ENCODE data around the gene MECP2.
A peak's percentile ranks its signal among the peaks of the same experiment; 100 is the strongest.
"Not testable (repeated sequence)": the region's sequence is repeated elsewhere in the genome, so short reads cannot be mapped to it uniquely, and the experiment has no call there.

The MECP2 gene

GRCh38 chrX:153991013-153991580 lies 106.4 kb downstream of the MECP2 start:
- DNase-seq (ENCODE audit: low spot score): no peak

DNA sequence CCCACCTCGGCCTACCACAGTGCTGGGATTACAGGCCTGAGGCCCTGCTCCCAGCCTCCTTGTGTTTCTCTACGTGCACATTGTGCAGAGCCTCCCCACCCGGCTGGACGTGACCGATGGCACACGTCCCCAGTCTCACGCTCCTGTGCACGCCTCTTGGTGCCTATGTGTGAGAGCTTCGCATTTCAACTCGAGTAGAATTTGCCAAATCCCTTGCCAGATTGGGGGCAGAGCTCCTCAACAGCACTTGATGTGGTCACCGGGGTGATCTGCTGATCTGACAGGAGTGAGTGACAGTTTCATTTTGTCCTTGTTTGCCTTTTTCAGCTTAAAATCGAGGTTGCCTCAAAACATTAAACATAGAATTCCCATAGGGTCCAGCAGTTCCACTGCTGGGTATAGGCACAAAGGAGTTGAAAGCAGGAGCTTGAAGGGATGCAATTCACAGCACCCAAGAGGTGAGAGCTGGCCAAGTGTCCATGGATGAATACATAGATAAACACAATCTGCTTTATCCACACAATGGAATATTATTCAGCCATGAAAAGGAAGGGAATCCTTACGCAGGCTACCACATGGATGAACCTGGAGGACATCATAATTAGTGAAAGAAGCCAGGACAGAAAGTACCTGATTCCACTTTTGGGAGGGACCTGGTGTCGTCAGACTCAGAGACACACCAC lies 107.4 kb downstream of the MECP2 start:
- DNase-seq (ENCODE audit: low spot score): no peak

DNA sequence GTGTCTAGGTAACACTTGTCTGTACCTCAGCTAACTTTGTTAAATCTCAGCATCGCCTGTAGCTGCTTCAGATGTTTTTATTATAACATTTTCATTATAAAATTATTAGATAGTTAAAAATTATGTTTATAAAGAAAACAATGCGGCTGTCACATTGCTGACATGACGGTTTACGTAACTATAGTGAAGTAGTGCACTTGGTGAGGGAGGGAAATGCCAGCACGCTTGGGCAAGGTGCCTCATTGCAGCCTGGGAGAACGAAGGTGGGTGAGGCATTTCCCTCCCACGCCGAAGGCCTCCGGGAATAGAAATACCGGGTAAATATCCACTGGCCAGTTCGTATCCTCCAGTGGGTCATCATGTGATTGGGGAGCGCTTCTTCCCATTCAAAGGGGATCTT lies 109.0 kb downstream of the MECP2 start:
- DNase-seq (ENCODE audit: low spot score): no peak

DNA sequence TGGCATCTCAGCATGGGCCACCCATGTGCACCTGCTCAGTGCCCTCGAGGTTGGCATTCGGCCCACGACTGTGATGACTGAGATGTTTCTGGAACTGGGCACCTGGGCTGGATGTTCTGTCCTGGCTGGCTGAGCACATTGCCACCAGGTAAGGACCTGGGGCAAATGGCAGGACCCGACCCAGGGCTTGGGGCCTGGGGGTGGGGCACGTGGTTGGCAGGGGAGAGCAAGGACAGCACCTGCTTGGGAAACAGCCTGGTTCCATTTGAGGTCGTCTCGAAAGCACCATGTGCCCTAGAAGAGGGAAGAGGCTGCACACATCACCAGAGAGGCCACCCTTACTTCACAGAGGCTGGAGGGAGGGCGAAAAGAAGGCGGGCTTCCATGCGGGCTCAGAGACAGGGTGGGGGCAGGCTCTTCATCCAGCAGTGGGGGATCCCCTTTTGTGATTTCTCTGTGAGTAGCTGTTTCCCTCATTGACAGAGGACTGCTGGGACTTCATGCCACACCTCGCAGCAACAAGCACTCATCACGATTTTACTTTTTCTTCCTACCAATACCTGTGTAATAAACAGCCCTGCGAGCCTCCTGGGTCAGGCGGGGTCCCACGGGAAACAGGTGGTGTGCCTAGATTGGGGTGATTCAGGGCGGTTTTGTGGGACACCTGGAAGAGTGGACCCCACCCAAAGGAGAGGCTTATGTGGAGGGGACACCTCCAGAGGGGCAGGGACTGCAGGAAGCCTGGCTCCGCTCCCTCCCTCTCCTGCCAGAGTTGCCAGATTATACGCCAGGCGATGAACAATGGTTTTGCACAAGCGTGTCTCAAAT lies 113.0 kb downstream of the MECP2 start:
- peak; percentile 29 for DNase-seq (ENCODE audit: low spot score)

DNA sequence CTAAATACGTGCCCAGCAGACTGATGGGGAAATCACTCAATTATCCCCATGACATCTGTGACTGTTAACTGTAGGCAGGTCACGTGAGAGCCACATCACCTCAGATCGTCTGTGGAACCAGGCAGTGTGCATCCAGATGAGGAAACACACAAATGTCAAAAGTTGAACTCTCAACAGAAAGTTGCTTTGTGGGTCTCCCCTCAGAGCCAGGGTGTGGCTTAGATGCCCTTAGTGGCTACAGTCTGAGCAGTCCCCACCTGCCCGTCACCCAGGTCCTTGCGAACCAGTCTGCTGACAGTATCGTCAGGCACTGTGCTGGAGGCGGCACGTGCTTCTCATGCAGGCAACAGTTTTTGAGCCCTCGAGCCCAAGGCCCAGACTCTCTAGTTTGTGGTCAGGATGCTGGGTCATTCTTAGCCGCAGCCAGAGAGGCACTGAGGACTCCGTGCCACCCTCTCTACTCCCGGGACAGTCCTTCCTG lies 114.2 kb downstream of the MECP2 start:
- DNase-seq (ENCODE audit: low spot score): no peak

DNA sequence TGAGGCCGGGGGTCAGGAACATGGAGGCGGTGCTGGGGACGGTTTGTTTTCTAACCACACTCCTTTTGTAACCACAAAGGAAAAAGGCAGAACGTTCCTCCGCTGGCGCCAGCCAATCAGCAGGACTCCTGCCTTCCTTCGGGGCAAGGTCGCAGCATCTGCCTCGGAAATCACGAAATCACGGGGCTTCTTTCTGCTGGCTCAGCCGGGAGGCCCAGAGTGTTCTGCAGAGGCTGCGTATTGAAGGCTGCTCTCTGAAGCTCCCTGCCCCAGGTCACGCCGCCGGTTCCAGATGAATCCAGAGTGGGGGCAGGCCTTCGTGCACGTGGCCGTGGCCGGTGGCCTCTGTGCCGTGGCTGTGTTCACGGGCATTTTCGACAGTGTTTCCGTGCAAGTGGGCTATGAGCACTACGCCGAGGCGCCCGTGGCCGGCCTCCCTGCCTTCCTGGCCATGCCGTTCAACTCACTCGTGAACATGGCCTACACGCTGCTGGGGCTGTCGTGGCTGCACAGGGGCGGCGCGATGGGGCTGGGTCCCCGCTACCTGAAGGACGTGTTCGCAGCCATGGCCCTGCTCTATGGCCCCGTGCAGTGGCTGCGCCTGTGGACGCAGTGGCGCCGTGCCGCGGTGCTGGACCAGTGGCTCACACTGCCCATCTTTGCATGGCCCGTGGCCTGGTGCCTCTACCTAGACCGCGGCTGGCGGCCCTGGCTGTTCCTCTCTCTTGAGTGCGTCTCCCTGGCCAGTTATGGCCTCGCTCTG lies 115.6 kb downstream of the MECP2 start:
- DNase-seq (ENCODE audit: low spot score): no peak

- DNase-seq (ENCODE audit: low spot score): no peak
Observed at GRCh38 chrX:153981231-153981630, 116.3 kb downstream of the MECP2 start.

GRCh38 chrX:153980394-153980793 lies 117.1 kb downstream of the MECP2 start:
- DNase-seq (ENCODE audit: low spot score): not testable (repeated sequence)

- no peak for DNase-seq (ENCODE audit: low spot score)
Observed at GRCh38 chrX:153974726-153975286, 122.7 kb downstream of the MECP2 start.

- no peak for DNase-seq (ENCODE audit: low spot score)
Observed at GRCh38 chrX:153974003-153974725, 123.4 kb downstream of the MECP2 start.

DNA sequence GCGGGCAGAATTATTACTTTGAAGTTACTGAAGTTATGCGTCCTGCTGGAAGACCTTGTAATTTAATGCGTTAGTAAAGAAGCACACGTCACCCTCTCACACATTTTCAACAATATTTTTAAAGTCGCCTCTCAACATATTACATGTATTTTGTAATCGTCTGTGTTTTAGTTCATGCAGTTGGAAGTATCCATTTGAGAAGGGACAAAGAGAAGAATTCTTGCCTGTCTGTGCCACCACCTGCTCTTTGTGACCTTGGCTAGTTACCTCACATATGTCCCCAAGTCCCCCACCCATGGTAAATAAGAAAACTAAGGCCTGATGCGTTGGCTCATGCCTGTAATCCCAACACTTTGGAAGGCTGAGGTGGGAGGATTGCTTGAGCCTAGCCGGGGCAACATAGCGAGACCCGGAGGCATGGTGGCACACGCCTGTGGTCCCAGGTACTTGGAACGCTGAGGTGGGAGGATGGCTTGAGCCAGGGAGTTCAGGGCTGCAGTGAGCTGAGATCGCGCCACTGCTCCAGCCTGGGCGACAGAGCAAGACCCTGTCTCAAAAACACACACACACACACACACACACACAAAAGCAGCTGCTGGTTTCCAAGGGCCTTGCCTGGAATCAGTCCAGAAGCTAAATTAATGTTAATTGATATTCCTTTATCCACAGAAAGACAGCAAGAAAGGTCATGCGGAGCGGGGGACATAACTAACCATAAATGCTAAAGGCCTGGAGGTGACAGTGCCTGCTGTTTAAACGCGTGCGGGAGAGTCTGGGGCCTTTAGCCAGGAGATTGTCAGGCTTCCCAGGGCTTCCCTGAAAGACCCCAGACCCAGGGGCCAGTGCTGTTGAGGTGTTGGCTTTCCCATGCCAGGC lies 124.2 kb downstream of the MECP2 start:
- no peak for DNase-seq (ENCODE audit: low spot score)

DNA sequence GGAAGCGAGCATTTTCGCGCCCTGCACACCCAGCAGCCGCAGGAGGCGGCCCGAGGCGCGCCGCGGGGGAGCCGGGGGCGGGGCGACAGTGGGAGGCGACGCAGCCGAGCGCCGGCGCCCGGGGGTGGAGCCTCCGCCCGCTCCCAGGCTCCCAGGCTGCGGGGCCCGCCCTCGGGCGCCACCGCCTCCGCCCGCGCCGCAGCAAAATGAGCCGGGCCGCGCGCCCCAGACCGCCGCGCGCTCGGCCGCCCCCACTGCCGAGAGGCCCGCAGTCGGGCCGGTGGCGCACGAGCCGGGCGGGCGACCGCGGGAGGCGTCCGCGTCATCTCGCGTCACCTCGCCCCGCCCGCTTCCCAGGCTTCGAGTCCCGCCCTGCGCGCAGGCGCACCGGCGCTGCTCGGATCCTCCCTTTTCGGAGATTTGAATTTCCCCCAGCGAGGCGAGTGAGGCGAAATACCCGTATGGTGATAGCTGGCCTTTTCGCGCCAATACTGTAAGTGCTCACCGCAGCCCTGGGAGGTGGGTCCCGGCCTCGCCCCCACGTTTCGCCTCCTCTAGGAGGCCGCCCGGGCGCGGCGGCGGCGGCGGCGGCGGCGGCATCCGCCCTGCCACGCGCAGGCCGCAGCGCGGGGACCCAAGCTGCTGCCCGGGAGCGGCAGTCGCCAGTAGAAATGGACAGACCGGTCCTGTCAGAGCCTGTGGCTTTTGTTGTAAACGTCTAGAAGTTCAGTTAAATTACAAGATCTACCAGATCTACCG lies 125.0 kb downstream of the MECP2 start, which contains the start of gene TMEM187:
Gene TMEM187 (plus strand): TSS at position 387 of the 759 bp plus-strand sequence. CDS start 9,309 bp downstream, outside the sequence.
- DNase-seq (ENCODE audit: low spot score): peak; percentile 87
